Breast epithelium (tissue), 3 donors: Measurements from ENCODE around the gene KPNA1.

Experiments
- CTCF ChIP-seq, 3 donors: fragments of 450-650 bp; IDR thresholded peaks; one replicate each; pipeline ENCODE4 v1.5.1; 2016 to 2017; ENCODE audit warnings: antibody characterized with exemption in 3 of 3, mild to moderate bottlenecking in 3 of 3, moderate library complexity in 3 of 3
- POLR2A ChIP-seq: fragments of 450-650 bp; IDR thresholded peaks from one replicate; pipeline ENCODE4 v1.6.1; 2016; ENCODE audit warnings: antibody characterized with exemption, mild to moderate bottlenecking, moderate library complexity
- POLR2AphosphoS5 ChIP-seq, 3 donors: sonication (generic); formaldehyde crosslinking; IDR thresholded peaks; one replicate each; pipeline ENCODE4 v1.6.1; 2017; ENCODE audit warnings: antibody characterized with exemption in 3 of 3

- TF ChIP-seq CTCF (IDR thresholded peaks at IDR 0.05) = no peak
- TF ChIP-seq POLR2AphosphoS5 (IDR thresholded peaks at IDR 0.05) = no peak
- TF ChIP-seq POLR2A = no peak
Observed at GRCh38 chr3:122512284-122512683, 2.5 kb downstream of the KPNA1 start.
